ENCODE data around the gene MAP1S. TPM values are rescaled to one million over a fixed set of nuclear protein-coding genes. Genes with fewer than 3 reads are reported as not detected.
A peak's percentile ranks its signal among the peaks of the same experiment; 100 is the strongest.

Gene MAP1S
- polyA plus RNA-seq, 1 of the 3 experiments (the other 2 are of a cell fraction) = 18.4 TPM

DNA sequence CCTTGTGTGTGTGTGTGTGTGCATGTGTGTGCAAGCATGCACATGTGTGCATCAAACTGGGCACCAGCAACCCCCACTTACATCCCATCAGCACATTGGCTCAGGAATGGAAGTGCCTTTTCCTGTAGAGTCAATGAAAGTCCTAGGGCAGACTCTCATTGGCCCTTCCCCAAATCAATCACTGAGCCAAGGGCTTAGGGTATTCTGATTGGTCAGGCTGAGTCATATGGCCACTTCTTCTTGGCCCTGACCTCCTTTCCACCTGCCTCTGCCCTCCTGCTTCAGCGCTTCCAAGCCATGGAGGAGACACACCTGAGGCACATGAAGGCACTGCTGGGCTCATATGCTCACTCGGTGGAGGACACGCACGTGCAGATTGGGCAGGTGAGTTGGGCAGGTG lies 52.9 kb downstream of the MAP1S start:
- Histone ChIP-seq H3F3A (replicated peaks; ENCODE audit: insufficient read depth) (no peaks in the 10 kb centered on the region), H3K27ac (ENCODE audit: low read depth in 2 of 2, low read length in 1 of 2) (no peak overlapping the region), H3K4me3 (ENCODE audit: low read depth in 2 of 2, low read length in 1 of 2) (no peak overlapping the region), H3K4me1 (ENCODE audit: control insufficient read depth in 1 of 2, insufficient read depth in 2 of 2, low read depth in 1 of 2, low read length in 1 of 2) (no peaks in the 10 kb centered on the region), H3K79me2 (ENCODE audit: insufficient read depth) (no peaks in the 10 kb centered on the region), H3K9ac (no peak overlapping the region), H3K4me2 (no peak overlapping the region), H3K9me2 (no peaks in the 10 kb centered on the region), H3K27me3 (ENCODE audit: insufficient read depth) (no peaks in the 10 kb centered on the region), H3K9me3 (no peaks in the 10 kb centered on the region), H4K20me1 (ENCODE audit: insufficient read depth) (no peaks in the 10 kb centered on the region), H3K36me3 (replicated peaks in 1 of 2; ENCODE audit: control insufficient read depth in 1 of 2, insufficient read depth in 2 of 2, low read length in 1 of 2) (no peaks in the 10 kb centered on the region), H2AFZ (ENCODE audit: low read depth) (no peak overlapping the region)
- TF ChIP-seq EZH2phosphoT487 (IDR thresholded peaks at IDR 0.05; ENCODE audit: borderline replicate concordance, low read depth) = no peak
- TF ChIP-seq NRF1 (IDR thresholded peaks at IDR 0.05; ENCODE audit: low read depth, low read length) = no peak
- TF ChIP-seq, protein P1, sequence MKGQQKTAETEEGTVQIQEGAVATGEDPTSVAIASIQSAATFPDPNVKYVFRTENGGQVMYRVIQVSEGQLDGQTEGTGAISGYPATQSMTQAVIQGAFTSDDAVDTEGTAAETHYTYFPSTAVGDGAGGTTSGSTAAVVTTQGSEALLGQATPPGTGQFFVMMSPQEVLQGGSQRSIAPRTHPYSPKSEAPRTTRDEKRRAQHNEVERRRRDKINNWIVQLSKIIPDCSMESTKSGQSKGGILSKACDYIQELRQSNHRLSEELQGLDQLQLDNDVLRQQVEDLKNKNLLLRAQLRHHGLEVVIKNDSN (IDR thresholded peaks at IDR 0.05; ENCODE audit: borderline replicate concordance, low read depth) = peak; percentile 45; the same call in 1 of the 2 replicates
- TF ChIP-seq, protein P2, sequence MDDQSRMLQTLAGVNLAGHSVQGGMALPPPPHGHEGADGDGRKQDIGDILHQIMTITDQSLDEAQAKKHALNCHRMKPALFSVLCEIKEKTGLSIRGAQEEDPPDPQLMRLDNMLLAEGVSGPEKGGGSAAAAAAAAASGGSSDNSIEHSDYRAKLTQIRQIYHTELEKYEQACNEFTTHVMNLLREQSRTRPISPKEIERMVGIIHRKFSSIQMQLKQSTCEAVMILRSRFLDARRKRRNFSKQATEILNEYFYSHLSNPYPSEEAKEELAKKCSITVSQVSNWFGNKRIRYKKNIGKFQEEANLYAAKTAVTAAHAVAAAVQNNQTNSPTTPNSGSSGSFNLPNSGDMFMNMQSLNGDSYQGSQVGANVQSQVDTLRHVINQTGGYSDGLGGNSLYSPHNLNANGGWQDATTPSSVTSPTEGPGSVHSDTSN (IDR thresholded peaks at IDR 0.05) = peak; percentile 55
- TF ChIP-seq SMC3 (IDR thresholded peaks at IDR 0.05; ENCODE audit: low read depth, low read length) = no peak
- no peak for TF ChIP-seq FOXM1 (IDR thresholded peaks at IDR 0.05; ENCODE audit: low read depth)
- TF ChIP-seq TCF12 (IDR thresholded peaks at IDR 0.05) = no peak
- 100% methylated on average over 3 of the region's 4 CpGs for WGBS (ENCODE audit: low lambda C conversion rate)
- POLR2A ChIA-PET = no interaction called here
- no peak for DNase-seq
- CTCF ChIA-PET = interaction anchor here (0.7 to 1.6 kb wide), 3 partner anchors 12 to 166 kb away, joined by 3 read pairs; no protein-coding TSS in a partner anchor

DNA sequence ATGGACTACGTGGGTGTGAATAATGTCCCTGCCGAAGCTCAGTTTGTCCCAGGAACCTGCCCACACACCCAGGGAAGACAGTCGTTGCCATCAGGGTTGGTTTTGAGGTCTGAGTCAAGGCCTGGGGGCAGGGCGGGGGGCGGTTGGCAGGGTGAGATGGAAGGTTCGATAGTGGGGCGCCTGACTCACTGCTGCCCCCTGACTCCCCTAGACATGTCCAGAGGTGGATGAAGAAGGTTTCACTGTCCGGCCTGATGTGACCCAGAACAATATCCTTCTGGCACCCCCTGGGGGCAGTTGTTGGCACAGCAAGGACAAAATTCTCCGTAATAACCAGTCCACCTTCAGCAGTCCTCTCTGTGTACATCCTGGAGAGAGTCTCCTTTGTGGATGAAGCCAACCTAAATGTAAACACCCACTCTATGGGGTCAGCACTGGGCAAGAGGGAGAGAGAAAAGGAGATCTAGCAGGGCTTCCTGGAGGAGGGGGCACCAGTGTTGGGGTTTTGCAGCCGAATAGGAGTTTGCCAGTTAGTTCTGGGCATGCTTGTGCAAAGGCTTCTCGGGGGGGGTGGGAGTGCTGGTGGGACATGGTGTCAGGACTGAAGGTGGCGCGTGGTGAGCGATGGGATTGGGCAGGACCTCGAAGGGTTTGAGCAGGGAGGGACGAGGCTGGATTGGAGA lies 56.1 kb downstream of the MAP1S start:
- Histone ChIP-seq H4K20me1 (ENCODE audit: insufficient read depth) (no peaks in the 10 kb centered on the region), H3K27me3 (ENCODE audit: insufficient read depth) (no peaks in the 10 kb centered on the region), H3K9ac (no peak overlapping the region), H3K4me2 (no peak overlapping the region), H3K36me3 (replicated peaks in 1 of 2; ENCODE audit: control insufficient read depth in 1 of 2, insufficient read depth in 2 of 2, low read length in 1 of 2) (no peaks in the 10 kb centered on the region), H3K4me1 (ENCODE audit: control insufficient read depth in 1 of 2, insufficient read depth in 2 of 2, low read depth in 1 of 2, low read length in 1 of 2) (no peaks in the 10 kb centered on the region), H2AFZ (ENCODE audit: low read depth) (no peak overlapping the region), H3K79me2 (ENCODE audit: insufficient read depth) (no peaks in the 10 kb centered on the region), H3K9me2 (no peaks in the 10 kb centered on the region), H3F3A (replicated peaks; ENCODE audit: insufficient read depth) (no peaks in the 10 kb centered on the region), H3K27ac (ENCODE audit: low read depth in 2 of 2, low read length in 1 of 2) (no peak overlapping the region), H3K4me3 (ENCODE audit: low read depth in 2 of 2, low read length in 1 of 2) (no peak overlapping the region; a peak in 1 of 4 replicates), H3K9me3 (no peaks in the 10 kb centered on the region)
- 49% methylated on average over 10 of the region's 16 CpGs for WGBS (ENCODE audit: low lambda C conversion rate)
- ChIA-PET CTCF (interaction anchor here (0.6 to 3.6 kb wide), 19 partner anchors 8 to 168 kb away, joined by 3 to 24 read pairs (median 3); partner anchors contain the start of gene RPL18A), POLR2A (no interaction called here)
- DNase-seq = peak; percentile 76
- TF ChIP-seq SMC3 (IDR thresholded peaks at IDR 0.05; ENCODE audit: low read depth, low read length) (peak; percentile 69), TAF1 (IDR thresholded peaks at IDR 0.05; ENCODE audit: borderline replicate concordance, low read depth, low read length) (no peak), SIN3A (IDR thresholded peaks at IDR 0.05; ENCODE audit: borderline replicate concordance, low read depth, low read length) (no peak), RXRA (IDR thresholded peaks at IDR 0.05; ENCODE audit: borderline replicate concordance, low read depth) (no peak), TEAD4 (IDR thresholded peaks at IDR 0.05; ENCODE audit: borderline replicate concordance, insufficient read depth) (no peak), JUND (IDR thresholded peaks at IDR 0.05) (no peak), YY1 (IDR thresholded peaks at IDR 0.05; ENCODE audit: low read depth) (no peak), GATA2 (CRISPR knock-in tag; IDR thresholded peaks at IDR 0.05) (no peak), NFIC (IDR thresholded peaks at IDR 0.05; ENCODE audit: borderline replicate concordance) (no peak), GABPA (IDR thresholded peaks at IDR 0.05; ENCODE audit: low read depth) (no peak), RAD21 (IDR thresholded peaks at IDR 0.05; ENCODE audit: low read length) (peak; percentile 75), FOXJ3 (CRISPR knock-in tag; IDR thresholded peaks at IDR 0.05) (no peak), RCOR1 (IDR thresholded peaks at IDR 0.05; ENCODE audit: low read length) (0 out of 2 replicates have a peak, but pooled peaks have one; percentile 49), MXI1 (IDR thresholded peaks at IDR 0.05; ENCODE audit: low read depth, low read length) (no peak), FOSL2 (IDR thresholded peaks at IDR 0.05; ENCODE audit: borderline replicate concordance, low read depth) (no peak), FOXM1 (IDR thresholded peaks at IDR 0.05; ENCODE audit: low read depth) (no peak), POLR2AphosphoS5 (IDR thresholded peaks at IDR 0.05; ENCODE audit: low read depth, low read length) (no peak)
- TF ChIP-seq, protein P3, sequence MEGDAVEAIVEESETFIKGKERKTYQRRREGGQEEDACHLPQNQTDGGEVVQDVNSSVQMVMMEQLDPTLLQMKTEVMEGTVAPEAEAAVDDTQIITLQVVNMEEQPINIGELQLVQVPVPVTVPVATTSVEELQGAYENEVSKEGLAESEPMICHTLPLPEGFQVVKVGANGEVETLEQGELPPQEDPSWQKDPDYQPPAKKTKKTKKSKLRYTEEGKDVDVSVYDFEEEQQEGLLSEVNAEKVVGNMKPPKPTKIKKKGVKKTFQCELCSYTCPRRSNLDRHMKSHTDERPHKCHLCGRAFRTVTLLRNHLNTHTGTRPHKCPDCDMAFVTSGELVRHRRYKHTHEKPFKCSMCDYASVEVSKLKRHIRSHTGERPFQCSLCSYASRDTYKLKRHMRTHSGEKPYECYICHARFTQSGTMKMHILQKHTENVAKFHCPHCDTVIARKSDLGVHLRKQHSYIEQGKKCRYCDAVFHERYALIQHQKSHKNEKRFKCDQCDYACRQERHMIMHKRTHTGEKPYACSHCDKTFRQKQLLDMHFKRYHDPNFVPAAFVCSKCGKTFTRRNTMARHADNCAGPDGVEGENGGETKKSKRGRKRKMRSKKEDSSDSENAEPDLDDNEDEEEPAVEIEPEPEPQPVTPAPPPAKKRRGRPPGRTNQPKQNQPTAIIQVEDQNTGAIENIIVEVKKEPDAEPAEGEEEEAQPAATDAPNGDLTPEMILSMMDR (IDR thresholded peaks at IDR 0.05) = peak; percentile 76

Data from SK-N-SH (cell line).